GM12874 (cell line): ENCODE measurements around the gene MAD1L1.

Experiments used
- CTCF ChIP-seq: IDR thresholded peaks from 2 replicates; pipeline ENCODE4 v1.5.1; 2011; ENCODE audit warnings: low read depth, mild to moderate bottlenecking, control low read depth, low read length, moderate library complexity; ENCODE audit not compliant: insufficient read depth

MAD1L1 gene

DNA sequence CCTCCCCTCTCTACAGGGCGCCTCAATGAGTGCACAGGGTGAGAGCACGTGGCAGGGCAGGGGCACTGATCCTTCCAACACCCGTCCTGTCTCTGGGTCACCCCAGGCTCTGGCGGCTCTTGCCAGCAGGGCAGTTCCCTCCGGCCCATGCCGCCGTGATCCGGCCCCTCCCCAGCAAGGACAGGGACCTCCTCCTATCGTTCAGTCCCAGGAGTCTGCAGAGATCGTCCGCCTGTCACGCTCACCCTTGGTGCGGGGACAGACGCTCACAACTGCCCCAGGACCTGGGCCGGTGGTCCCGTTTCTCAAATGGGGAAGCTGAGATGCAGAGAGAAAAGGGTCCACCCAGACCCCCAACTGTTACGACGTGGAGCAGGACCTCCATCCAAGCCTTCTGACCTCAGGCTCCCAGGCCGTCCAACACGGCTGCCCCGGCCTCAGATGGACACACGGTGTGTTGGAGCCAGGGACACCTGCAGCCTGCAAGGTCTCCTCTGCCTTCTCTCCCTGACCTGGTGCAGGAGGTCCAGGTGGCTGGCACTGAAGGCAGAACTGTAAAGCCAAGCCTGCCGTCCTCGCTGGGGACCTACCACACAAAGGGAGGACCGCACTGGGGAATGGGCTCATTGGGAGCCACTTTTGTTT lies 313.7 kb downstream of the MAD1L1 start:
- no peak for TF ChIP-seq CTCF

DNA sequence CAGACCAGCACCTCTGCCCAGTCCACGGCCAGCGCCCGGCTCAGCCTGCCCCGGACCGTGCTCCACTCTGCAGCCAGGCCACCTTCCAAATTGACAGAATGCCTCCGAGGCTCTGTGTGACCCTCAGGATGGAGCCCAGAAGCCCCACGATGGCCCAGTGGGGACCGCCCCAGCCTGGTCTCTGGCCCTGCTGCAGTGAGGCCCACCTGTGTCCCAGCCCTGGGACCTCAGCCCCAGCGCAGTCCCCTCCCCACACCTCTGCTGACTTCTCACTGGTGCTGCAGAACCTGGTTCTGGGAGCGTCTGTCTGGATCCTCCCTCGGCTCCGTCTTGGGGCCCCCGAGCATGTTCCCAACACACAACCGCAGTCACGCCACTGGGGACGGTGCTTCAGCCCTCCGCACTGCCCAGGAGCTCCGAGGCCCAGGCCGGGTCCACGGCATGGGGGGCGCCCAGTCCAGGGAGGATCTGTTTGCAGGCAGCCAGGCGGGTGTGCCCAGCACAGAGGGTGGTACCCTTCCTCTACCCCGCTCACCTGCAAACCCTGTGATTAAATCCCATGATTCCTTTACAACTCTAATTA lies 314.6 kb downstream of the MAD1L1 start:
- no peak for TF ChIP-seq CTCF

- TF ChIP-seq CTCF = no peak
These were observed 315.3 kb downstream of the MAD1L1 start for GRCh38 chr7:1917221-1918062.

GRCh38 chr7:1916601-1916970 lies 316.2 kb downstream of the MAD1L1 start:
- TF ChIP-seq CTCF = no peak

DNA sequence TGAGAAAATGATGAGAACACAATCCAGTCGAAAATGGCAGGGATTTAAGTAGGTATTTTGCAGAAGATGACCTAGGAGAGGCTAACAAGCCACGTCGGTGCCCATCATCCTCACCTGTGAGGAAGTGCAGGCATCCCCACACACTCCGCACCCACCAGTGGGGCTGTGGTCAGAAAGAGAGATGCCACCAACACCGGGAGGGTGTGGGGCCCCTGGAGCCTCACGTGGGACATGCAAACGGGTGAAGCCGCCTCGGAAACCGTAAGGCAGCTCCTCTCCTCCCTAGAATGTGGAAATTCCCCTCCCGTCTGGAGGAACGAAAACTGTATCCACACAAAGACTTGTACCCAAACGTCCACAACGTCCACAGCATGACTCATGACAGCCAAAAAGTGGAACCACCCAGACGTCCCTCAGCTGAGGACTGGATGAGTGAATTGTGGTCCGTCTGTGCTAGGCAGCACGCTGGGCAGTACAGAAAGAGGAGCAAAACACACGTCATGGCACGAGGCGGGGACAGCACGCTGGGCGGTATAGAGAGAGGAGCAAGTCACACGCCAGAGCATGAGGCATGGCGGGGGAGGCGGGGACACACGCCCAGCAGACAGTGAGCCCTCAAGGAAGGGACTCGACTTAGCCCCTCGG lies 316.7 kb downstream of the MAD1L1 start:
- TF ChIP-seq CTCF = no peak

- TF ChIP-seq CTCF = no peak
These were observed 317.4 kb downstream of the MAD1L1 start for GRCh38 chr7:1915326-1915725.

DNA sequence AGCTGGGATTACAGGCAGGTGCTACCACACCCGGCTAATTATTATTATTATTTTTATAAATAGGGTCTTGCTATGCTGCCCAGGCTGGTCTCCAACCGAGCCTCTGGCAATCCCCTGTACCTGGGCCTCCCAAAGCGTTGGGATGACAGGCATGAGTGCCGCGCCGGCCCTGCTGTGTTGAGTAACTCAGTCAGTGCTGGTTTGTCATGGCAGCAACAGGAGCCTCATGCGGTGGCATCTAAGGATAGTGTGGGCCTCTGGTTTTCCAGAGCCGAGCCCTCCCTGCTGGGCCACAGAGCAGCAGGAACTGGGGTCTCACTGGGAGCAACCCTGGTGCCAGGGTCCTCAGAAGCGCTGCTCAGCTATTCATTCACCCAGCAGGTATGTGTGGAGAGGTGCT lies 318.0 kb downstream of the MAD1L1 start:
- TF ChIP-seq CTCF = no peak
